GM15510 (cell line): Measurements from ENCODE around the gene TATDN3.

ENCODE experiments used
- POLR2A ChIP-seq: IDR thresholded peaks from 3 replicates; pipeline ENCODE4 v1.6.1; 2011; ENCODE audit warnings: borderline replicate concordance; ENCODE audit not compliant: insufficient read length; ENCODE audit errors: extremely low read depth

TATDN3 gene

GRCh38 chr1:212791676-212792395 is at the start of gene TATDN3, which contains the start of gene NSL1:
TATDN3 (plus strand) TSS chr1:212791894; CDS start chr1:212791922, 28 bp downstream.
NSL1 (minus strand) TSS chr1:212791777; CDS start chr1:212791763, 14 bp downstream.
- TF ChIP-seq POLR2A: peak; percentile 92

- no peak for TF ChIP-seq POLR2A
These were observed 47.7 kb upstream of the TATDN3 start for GRCh38 chr1:212743901-212744475.

GRCh38 chr1:212745303-212745702 is 46.4 kb upstream of the TATDN3 start:
- no peak for TF ChIP-seq POLR2A

- no peak for TF ChIP-seq POLR2A
These were observed 45.1 kb upstream of the TATDN3 start for GRCh38 chr1:212746546-212746945.

- TF ChIP-seq POLR2A: no peak
These were observed 41.7 kb upstream of the TATDN3 start for GRCh38 chr1:212749821-212750535.

- TF ChIP-seq POLR2A: no peak
These were observed 39.3 kb upstream of the TATDN3 start for GRCh38 chr1:212752252-212752933.

GRCh38 chr1:212752934-212753497 is 38.7 kb upstream of the TATDN3 start:
- TF ChIP-seq POLR2A: no peak

GRCh38 chr1:212753749-212754148 is 37.9 kb upstream of the TATDN3 start:
- TF ChIP-seq POLR2A: no peak

- TF ChIP-seq POLR2A: no peak
These were observed 37.5 kb upstream of the TATDN3 start for GRCh38 chr1:212754193-212754592.

- TF ChIP-seq POLR2A: no peak
These were observed 37.0 kb upstream of the TATDN3 start for GRCh38 chr1:212754680-212755079.

- TF ChIP-seq POLR2A: no peak
These were observed 32.0 kb upstream of the TATDN3 start for GRCh38 chr1:212759683-212760082.

GRCh38 chr1:212760126-212760823 is 31.4 kb upstream of the TATDN3 start:
- TF ChIP-seq POLR2A: no peak

- no peak for TF ChIP-seq POLR2A
These were observed 29.5 kb upstream of the TATDN3 start for GRCh38 chr1:212762234-212762633.

GRCh38 chr1:212762839-212763238 is 28.9 kb upstream of the TATDN3 start:
- TF ChIP-seq POLR2A: no peak
